GM23338 (cell line): Measurements from ENCODE around the gene EQTN. TPM values are rescaled to one million over a fixed set of nuclear protein-coding genes. Genes with fewer than 3 reads are reported as not detected.

Experiments used
- ATAC-seq: fragments of 200-7000 bp; cut with Tn5 transposase; 3 replicates; pipeline ENCODE4 v1.9.1; 2020
- DNase-seq: peaks from one replicate; pipeline ENCODE4 v3.0.0-alpha.2; 2015; ENCODE audit warnings: low spot score
- H2AFZ ChIP-seq: fragments of 200-600 bp; sonication (generic); 2 replicates; pipeline ENCODE4 v1.8.0; 2016; ENCODE audit warnings: antibody characterized with exemption, mild to moderate bottlenecking, moderate library complexity
- H3F3A ChIP-seq: fragments of 200-600 bp; sonication (generic); replicated peaks from 2 replicates; pipeline ENCODE4 v1.8.0; 2017; ENCODE audit warnings: antibody characterized with exemption, mixed run types, low read depth
- H3K27ac ChIP-seq: fragments of 200-600 bp; sonication (generic); 2 replicates; pipeline ENCODE4 v1.6.1; 2016; ENCODE audit warnings: low read depth
- H3K27me3 ChIP-seq: fragments of 200-600 bp; sonication (generic); 2 replicates; pipeline ENCODE4 v1.8.0; 2016; ENCODE audit warnings: mild to moderate bottlenecking, mixed run types, moderate library complexity; ENCODE audit not compliant: insufficient read depth
- H3K36me3 ChIP-seq: fragments of 200-600 bp; sonication (generic); 2 replicates; pipeline ENCODE4 v1.8.0; 2016; ENCODE audit warnings: mild to moderate bottlenecking; ENCODE audit not compliant: insufficient read depth
- H3K4me1 ChIP-seq: fragments of 200-600 bp; sonication (generic); 2 replicates; pipeline ENCODE4 v1.8.0; 2016; ENCODE audit warnings: mild to moderate bottlenecking, moderate library complexity; ENCODE audit not compliant: insufficient read depth
- H3K4me2 ChIP-seq: fragments of 200-600 bp; sonication (generic); 2 replicates; pipeline ENCODE4 v1.7.1; 2017; ENCODE audit warnings: mixed run types
- H3K4me3 ChIP-seq: fragments of 200-600 bp; sonication (generic); 2 replicates; pipeline ENCODE4 v1.6.1; 2016; ENCODE audit warnings: mixed run types
- H3K79me2 ChIP-seq: fragments of 200-600 bp; sonication (generic); replicated peaks from 2 replicates; pipeline ENCODE4 v1.8.0; 2017; ENCODE audit warnings: mild to moderate bottlenecking; ENCODE audit not compliant: insufficient read depth
- H3K9me2 ChIP-seq: fragments of 200-600 bp; sonication (generic); 2 replicates; pipeline ENCODE4 v1.8.0; 2017; ENCODE audit not compliant: insufficient read depth
- H4K20me1 ChIP-seq: fragments of 200-600 bp; sonication (generic); replicated peaks from 2 replicates; pipeline ENCODE4 v1.8.0; 2017; ENCODE audit warnings: mild to moderate bottlenecking; ENCODE audit not compliant: insufficient read depth
- H3K27ac Mint-ChIP-seq: 2 replicates; pipeline ENCODE4 v1.8.0; 2020; ENCODE audit warnings: inconsistent platforms, mild to moderate bottlenecking, moderate library complexity, mixed read lengths
- H3K27me3 Mint-ChIP-seq: 3 replicates; pipeline ENCODE4 v1.8.0; 2022; ENCODE audit warnings: low read depth, mild to moderate bottlenecking, moderate library complexity, mixed read lengths, inconsistent platforms; ENCODE audit not compliant: insufficient read depth, poor library complexity
- H3K36me3 Mint-ChIP-seq: 3 replicates; pipeline ENCODE4 v1.8.0; 2021; ENCODE audit warnings: low read depth, mild to moderate bottlenecking, inconsistent platforms, moderate library complexity, mixed read lengths
- H3K4me1 Mint-ChIP-seq: 3 replicates; pipeline ENCODE4 v1.8.0; 2020; ENCODE audit warnings: mild to moderate bottlenecking, inconsistent platforms, mixed read lengths
- H3K4me3 Mint-ChIP-seq: 3 replicates; pipeline ENCODE4 v1.8.0; 2021; ENCODE audit warnings: moderate library complexity, mild to moderate bottlenecking, inconsistent platforms, mixed read lengths
- H3K9me3 Mint-ChIP-seq: 3 replicates; pipeline ENCODE4 v1.8.0; 2020; ENCODE audit warnings: moderate library complexity, mild to moderate bottlenecking, inconsistent platforms, mixed read lengths
- CREB1 ChIP-seq: fragments of 250-450 bp; sonication (Bioruptor Pico); IDR thresholded peaks from 2 replicates; pipeline ENCODE4 v1.5.0; 2020; ENCODE audit warnings: low read depth, mild to moderate bottlenecking, moderate library complexity
- CTCF ChIP-seq, 2 experiments: fragments of 200-600 bp in 1 of 2; sonication (generic) in 1 of 2; conservative IDR thresholded peaks; 2 replicates each; pipeline versions ENCODE4 v1.5.1 to v1.6.1; 2016 to 2017; ENCODE audit warnings: antibody characterized with exemption in 2 of 2, low read depth in 2 of 2, mild to moderate bottlenecking in 2 of 2, moderate library complexity in 1 of 2
- ETS1 ChIP-seq: IDR thresholded peaks from 2 replicates; pipeline ENCODE4 v1.6.1; 2016; ENCODE audit warnings: antibody characterized with exemption
- EZH2 ChIP-seq: fragments of 200-600 bp; sonication (generic); IDR thresholded peaks from one replicate; pipeline ENCODE4 v1.8.0; 2017; ENCODE audit warnings: antibody characterized with exemption, mild to moderate bottlenecking, low read depth; ENCODE audit not compliant: unreplicated experiment
- EZH2phosphoT487 ChIP-seq: fragments of 200-600 bp; sonication (generic); IDR thresholded peaks from one replicate; pipeline ENCODE4 v1.8.1; 2018; ENCODE audit warnings: antibody characterized with exemption; ENCODE audit not compliant: unreplicated experiment
- JUNB ChIP-seq: IDR thresholded peaks from one replicate; pipeline ENCODE4 v1.6.1; 2016; ENCODE audit warnings: antibody characterized with exemption; ENCODE audit not compliant: unreplicated experiment
- NANOG ChIP-seq: IDR thresholded peaks from 2 replicates; pipeline ENCODE4 v1.6.1; 2016; ENCODE audit warnings: antibody characterized with exemption, borderline replicate concordance
- POLR2AphosphoS5 ChIP-seq: IDR thresholded peaks from 2 replicates; pipeline ENCODE4 v1.6.1; 2016; ENCODE audit warnings: antibody characterized with exemption, low read depth
- REST ChIP-seq: IDR thresholded peaks from one replicate; pipeline ENCODE4 v1.6.1; 2018; ENCODE audit warnings: antibody characterized with exemption; ENCODE audit not compliant: unreplicated experiment
- STAT1 ChIP-seq: IDR thresholded peaks from one replicate; pipeline ENCODE4 v1.6.1; 2016; ENCODE audit warnings: antibody characterized with exemption; ENCODE audit not compliant: unreplicated experiment
- ZNF114 ChIP-seq: fragments of 250-450 bp; sonication (Bioruptor Pico); IDR thresholded peaks from 2 replicates; pipeline ENCODE4 v1.5.0; 2020; ENCODE audit warnings: mild to moderate bottlenecking, moderate library complexity
- ZNF331 ChIP-seq: fragments of 250-450 bp; sonication (Bioruptor Pico); IDR thresholded peaks from 2 replicates; pipeline ENCODE4 v1.5.0; 2020; ENCODE audit warnings: low read depth, mild to moderate bottlenecking, moderate library complexity
- ZNF462 ChIP-seq: fragments of 250-450 bp; sonication (Bioruptor Pico); IDR thresholded peaks from 2 replicates; pipeline ENCODE4 v1.5.0; 2020; ENCODE audit warnings: mild to moderate bottlenecking, moderate library complexity
- polyA plus RNA-seq: library from polyadenylated mRNA; unstranded; fragments of >200 nt; fragmentation: Nextera tagmentation; extraction: Ambion mirVana; gene quantifications from 2 replicates; pipeline ENCODE4 v1.2.1, GENCODE V29; 2016
- total RNA-seq: library from RNA; depleted of rRNA; stranded (reverse); fragments of >200 nt; shearing (Covaris generic); gene quantifications from 2 replicates; pipeline ENCODE4 v1.2.3, GENCODE V29; 2014

EQTN gene
- total and polyA plus RNA-seq, 2 experiments from 2014 or later: 0.24 TPM; not detected in 1

GRCh38 chr9:27339661-27340284 lies 42.8 kb upstream of the EQTN start:
- no peak overlapping the region for H3K4me3 ChIP-seq
- peaks cover 1% of the 10 kb centered on the region for H3K27me3 Mint-ChIP-seq
- no peaks in the 10 kb centered on the region for H3K36me3 ChIP-seq
- H3F3A ChIP-seq: no peaks in the 10 kb centered on the region
- no peaks in the 10 kb centered on the region for H3K27me3 ChIP-seq
- no peaks in the 10 kb centered on the region for H3K9me2 ChIP-seq
- TF ChIP-seq JUNB: no peak
- no peak for TF ChIP-seq EZH2phosphoT487
- TF ChIP-seq STAT1: no peak
- no peak for TF ChIP-seq CREB1
- no peak for TF ChIP-seq ZNF331 (CRISPR knock-in tag)
- no peak for TF ChIP-seq ETS1
- TF ChIP-seq POLR2AphosphoS5: no peak
- TF ChIP-seq ZNF114 (CRISPR knock-in tag): no peak
- no peak for TF ChIP-seq ZNF462 (CRISPR knock-in tag)
- TF ChIP-seq EZH2: no peak
- no peak for TF ChIP-seq REST
- TF ChIP-seq NANOG: no peak
- no peak for TF ChIP-seq CTCF (conservative IDR thresholded peaks at IDR 0.05; ENCODE audit: low read depth in 2 of 2)
- no peak overlapping the region for H3K27ac Mint-ChIP-seq
- H3K9me3 Mint-ChIP-seq: peaks cover 14% of the 10 kb centered on the region; the same call in 2 of the 3 replicates
- ATAC-seq (no peak), DNase-seq (no peak)
- H4K20me1 ChIP-seq: no peaks in the 10 kb centered on the region
- no peak overlapping the region for H3K4me2 ChIP-seq
- peaks cover 47% of the 10 kb centered on the region for H3K4me1 Mint-ChIP-seq
- peaks cover 15% of the 10 kb centered on the region for H3K4me1 ChIP-seq
- no peaks in the 10 kb centered on the region for H3K79me2 ChIP-seq
- no peak overlapping the region for H2AFZ ChIP-seq
- H3K36me3 Mint-ChIP-seq: peaks cover 35% of the 10 kb centered on the region
- H3K27ac ChIP-seq: no peak overlapping the region
- H3K4me3 Mint-ChIP-seq: no peak overlapping the region
